HepG2 (cell line): ENCODE data around the gene ITGB2. TPM values are rescaled to one million over a fixed set of nuclear protein-coding genes. Genes with fewer than 3 reads are reported as not detected.

Experiments used
- ARNTL ChIP-seq: sonication (generic); formaldehyde crosslinking; IDR thresholded peaks from 2 replicates; pipeline ENCODE4 v1.4.0; 2020; ENCODE audit warnings: mild to moderate bottlenecking, missing genetic modification reagents
- CCDC6 ChIP-seq: sonication (generic); formaldehyde crosslinking; IDR thresholded peaks from 2 replicates; pipeline ENCODE4 v1.8.1; 2022; ENCODE audit warnings: mild to moderate bottlenecking, missing genetic modification reagents, moderate library complexity
- MTF1 ChIP-seq: sonication (generic); formaldehyde crosslinking; IDR thresholded peaks from 2 replicates; pipeline ENCODE4 v1.5.0; 2020; ENCODE audit warnings: missing genetic modification reagents
- PHB2 ChIP-seq: fragments of 450-650 bp; IDR thresholded peaks from 2 replicates; pipeline ENCODE4 v1.6.1; 2018; ENCODE audit not compliant: partially characterized antibody
- SATB2 ChIP-seq: sonication (generic); formaldehyde crosslinking; IDR thresholded peaks from 2 replicates; pipeline ENCODE4 v1.5.0; 2020; ENCODE audit warnings: missing genetic modification reagents
- SMAD3 ChIP-seq: sonication (generic); formaldehyde crosslinking; IDR thresholded peaks from 2 replicates; pipeline ENCODE4 v1.4.0; 2020; ENCODE audit warnings: missing genetic modification reagents
- SRY ChIP-seq: sonication (generic); formaldehyde crosslinking; IDR thresholded peaks from 2 replicates; pipeline ENCODE4 v1.8.0; 2022; ENCODE audit warnings: mild to moderate bottlenecking, missing genetic modification reagents
- THAP11 ChIP-seq: IDR thresholded peaks from 2 replicates; pipeline ENCODE4 v1.6.1; 2016; ENCODE audit warnings: missing biosample characterization, missing genetic modification reagents
- ZNF138 ChIP-seq: sonication (generic); formaldehyde crosslinking; IDR thresholded peaks from 2 replicates; pipeline ENCODE4 v1.5.0; 2020; ENCODE audit warnings: mild to moderate bottlenecking, low read depth, missing genetic modification reagents
- ZNF552 ChIP-seq: sonication (generic); formaldehyde crosslinking; IDR thresholded peaks from 2 replicates; pipeline ENCODE4 v1.9.0; 2022; ENCODE audit warnings: missing genetic modification reagents, mild to moderate bottlenecking, borderline replicate concordance
- ZNF564 ChIP-seq: sonication (generic); formaldehyde crosslinking; IDR thresholded peaks from 2 replicates; pipeline ENCODE4 v1.8.1; 2023; ENCODE audit warnings: mild to moderate bottlenecking, missing genetic modification reagents
- ZNF672 ChIP-seq: sonication (generic); formaldehyde crosslinking; IDR thresholded peaks from 2 replicates; pipeline ENCODE4 v1.8.1; 2022; ENCODE audit warnings: missing genetic modification reagents
- ZNF687 ChIP-seq: sonication (generic); formaldehyde crosslinking; IDR thresholded peaks from 2 replicates; pipeline ENCODE4 v1.5.1; 2020; ENCODE audit warnings: mild to moderate bottlenecking, missing genetic modification reagents, moderate library complexity
- ZNF713 ChIP-seq: sonication (generic); formaldehyde crosslinking; IDR thresholded peaks from 2 replicates; pipeline ENCODE4 v1.4.0; 2020; ENCODE audit warnings: mild to moderate bottlenecking, missing genetic modification reagents
- ZNF720 ChIP-seq: sonication (generic); formaldehyde crosslinking; IDR thresholded peaks from 2 replicates; pipeline ENCODE4 v1.4.0; 2020; ENCODE audit warnings: missing genetic modification reagents
- polyA plus RNA-seq, 8 experiments: library from polyadenylated mRNA; depleted of rRNA in 3 of 8; stranded (reverse) in 7 of 8; unstranded in 1 of 8; fragments of >200 nt; fragmentation: Illumina TruSeq in 4 of 8; extraction: Trizol in 4 of 8; gene quantifications; 2 replicates each; pipeline versions ENCODE4 v1.2.1 to v1.2.3, GENCODE V29; 2011 to 2016; ENCODE audit warnings: low read depth in 4 of 8, missing spikeins in 1 of 8, mixed read lengths in 1 of 8; ENCODE audit not compliant: insufficient read depth in 1 of 8
- total RNA-seq, 5 experiments: library from RNA; depleted of rRNA; stranded (reverse); fragments of >200 nt; fragmentation: Illumina TruSeq; extraction: Trizol; gene quantifications; 2 replicates each; pipeline ENCODE4 v1.2.3, GENCODE V29; 2016; ENCODE audit warnings: low read depth in 1 of 5
- TF ChIP-seq, protein P1 (sequence below): IDR thresholded peaks from 2 replicates; pipeline ENCODE4 v1.6.1; 2016; ENCODE audit warnings: missing biosample characterization, missing genetic modification reagents, low read depth
- TF ChIP-seq, protein P2 (sequence below): sonication (generic); formaldehyde crosslinking; IDR thresholded peaks from 2 replicates; pipeline ENCODE4 v1.9.0; 2021; ENCODE audit warnings: mild to moderate bottlenecking, missing genetic modification reagents

ITGB2 gene
- total and polyA plus RNA-seq, 2 of the 13 experiments (the other 11 are each of a cell fraction or from before 2014, with no cell fraction given), result 4.2 to 18.0 TPM

DNA sequence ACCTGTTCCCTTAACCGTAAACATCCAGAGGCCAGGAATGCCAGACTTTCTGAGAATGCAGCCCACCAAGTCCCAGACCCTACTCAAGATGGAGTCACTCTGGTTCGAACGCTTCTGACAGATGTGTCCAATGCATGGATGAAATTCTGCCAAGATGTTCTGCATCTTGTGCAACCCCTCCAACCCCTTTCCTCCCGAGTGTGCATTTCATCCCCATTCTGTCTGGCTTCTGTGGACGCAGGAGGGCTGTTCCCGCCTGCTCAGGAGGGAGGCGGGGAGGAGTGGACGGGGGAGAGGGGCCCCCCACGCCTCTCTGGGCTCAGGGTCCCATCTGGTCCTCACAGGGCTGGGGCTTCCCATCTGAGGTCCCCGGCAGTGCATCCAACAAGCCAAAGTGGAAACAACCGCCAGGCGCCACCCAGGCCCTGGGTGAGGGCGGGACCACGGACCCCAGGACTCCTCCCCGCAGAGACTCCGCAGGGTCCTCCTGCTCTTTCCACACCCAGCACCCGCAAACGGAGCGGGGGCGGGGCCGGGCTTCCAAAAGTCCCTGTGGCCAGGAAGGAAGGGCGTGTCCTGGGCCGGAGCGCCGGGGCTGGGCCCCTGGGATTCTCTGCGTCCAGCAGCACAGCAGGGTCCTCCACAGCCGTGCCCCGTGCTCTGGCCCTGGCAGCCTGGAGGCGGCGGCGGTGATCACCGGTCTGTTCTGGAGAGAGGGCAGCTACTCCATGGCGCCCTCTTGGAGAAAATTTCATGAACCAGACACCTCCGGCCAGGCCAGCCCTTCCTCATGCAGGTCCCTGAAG lies 75.1 kb downstream of the ITGB2 start (continued):
- peak; percentile 37; the same call in 1 of the 2 replicates for TF ChIP-seq ZNF687 (CRISPR knock-in tag)
- TF ChIP-seq ZNF552 (CRISPR knock-in tag), result no peak
- TF ChIP-seq ZNF720 (CRISPR knock-in tag), result no peak
- no peak for TF ChIP-seq SRY (CRISPR knock-in tag)
- TF ChIP-seq SMAD3, result no peak
- no peak for TF ChIP-seq MTF1 (CRISPR knock-in tag)
- no peak for TF ChIP-seq ZNF564 (CRISPR knock-in tag)
- no peak for TF ChIP-seq THAP11 (CRISPR knock-in tag)
- no peak for TF ChIP-seq SATB2 (CRISPR knock-in tag)
- TF ChIP-seq, protein P1, sequence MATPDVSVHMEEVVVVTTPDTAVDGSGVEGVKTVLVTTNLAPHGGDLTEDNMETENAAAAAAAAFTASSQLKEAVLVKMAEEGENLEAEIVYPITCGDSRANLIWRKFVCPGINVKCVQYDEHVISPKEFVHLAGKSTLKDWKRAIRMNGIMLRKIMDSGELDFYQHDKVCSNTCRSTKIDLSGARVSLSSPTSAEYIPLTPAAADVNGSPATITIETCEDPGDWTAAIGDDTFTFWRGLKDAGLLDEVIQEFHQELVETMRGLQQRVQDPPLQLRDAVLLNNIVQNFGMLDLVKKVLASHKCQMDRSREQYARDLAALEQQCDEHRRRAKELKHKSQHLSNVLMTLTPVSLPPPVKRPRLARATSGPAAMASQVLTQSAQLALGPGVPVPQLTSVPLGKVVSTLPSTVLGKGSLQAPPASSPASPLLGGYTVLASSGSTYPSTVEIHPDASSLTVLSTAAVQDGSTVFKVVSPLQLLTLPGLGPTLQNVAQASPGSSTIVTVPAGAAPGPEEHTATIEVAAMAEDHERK (CRISPR knock-in tag), result no peak
- TF ChIP-seq PHB2, result no peak
- no peak for TF ChIP-seq ZNF138 (CRISPR knock-in tag)
- no peak for TF ChIP-seq ZNF713 (CRISPR knock-in tag)
- peak; percentile 44; the same call in 1 of the 2 replicates for TF ChIP-seq ARNTL (CRISPR knock-in tag)
- TF ChIP-seq, protein P2, sequence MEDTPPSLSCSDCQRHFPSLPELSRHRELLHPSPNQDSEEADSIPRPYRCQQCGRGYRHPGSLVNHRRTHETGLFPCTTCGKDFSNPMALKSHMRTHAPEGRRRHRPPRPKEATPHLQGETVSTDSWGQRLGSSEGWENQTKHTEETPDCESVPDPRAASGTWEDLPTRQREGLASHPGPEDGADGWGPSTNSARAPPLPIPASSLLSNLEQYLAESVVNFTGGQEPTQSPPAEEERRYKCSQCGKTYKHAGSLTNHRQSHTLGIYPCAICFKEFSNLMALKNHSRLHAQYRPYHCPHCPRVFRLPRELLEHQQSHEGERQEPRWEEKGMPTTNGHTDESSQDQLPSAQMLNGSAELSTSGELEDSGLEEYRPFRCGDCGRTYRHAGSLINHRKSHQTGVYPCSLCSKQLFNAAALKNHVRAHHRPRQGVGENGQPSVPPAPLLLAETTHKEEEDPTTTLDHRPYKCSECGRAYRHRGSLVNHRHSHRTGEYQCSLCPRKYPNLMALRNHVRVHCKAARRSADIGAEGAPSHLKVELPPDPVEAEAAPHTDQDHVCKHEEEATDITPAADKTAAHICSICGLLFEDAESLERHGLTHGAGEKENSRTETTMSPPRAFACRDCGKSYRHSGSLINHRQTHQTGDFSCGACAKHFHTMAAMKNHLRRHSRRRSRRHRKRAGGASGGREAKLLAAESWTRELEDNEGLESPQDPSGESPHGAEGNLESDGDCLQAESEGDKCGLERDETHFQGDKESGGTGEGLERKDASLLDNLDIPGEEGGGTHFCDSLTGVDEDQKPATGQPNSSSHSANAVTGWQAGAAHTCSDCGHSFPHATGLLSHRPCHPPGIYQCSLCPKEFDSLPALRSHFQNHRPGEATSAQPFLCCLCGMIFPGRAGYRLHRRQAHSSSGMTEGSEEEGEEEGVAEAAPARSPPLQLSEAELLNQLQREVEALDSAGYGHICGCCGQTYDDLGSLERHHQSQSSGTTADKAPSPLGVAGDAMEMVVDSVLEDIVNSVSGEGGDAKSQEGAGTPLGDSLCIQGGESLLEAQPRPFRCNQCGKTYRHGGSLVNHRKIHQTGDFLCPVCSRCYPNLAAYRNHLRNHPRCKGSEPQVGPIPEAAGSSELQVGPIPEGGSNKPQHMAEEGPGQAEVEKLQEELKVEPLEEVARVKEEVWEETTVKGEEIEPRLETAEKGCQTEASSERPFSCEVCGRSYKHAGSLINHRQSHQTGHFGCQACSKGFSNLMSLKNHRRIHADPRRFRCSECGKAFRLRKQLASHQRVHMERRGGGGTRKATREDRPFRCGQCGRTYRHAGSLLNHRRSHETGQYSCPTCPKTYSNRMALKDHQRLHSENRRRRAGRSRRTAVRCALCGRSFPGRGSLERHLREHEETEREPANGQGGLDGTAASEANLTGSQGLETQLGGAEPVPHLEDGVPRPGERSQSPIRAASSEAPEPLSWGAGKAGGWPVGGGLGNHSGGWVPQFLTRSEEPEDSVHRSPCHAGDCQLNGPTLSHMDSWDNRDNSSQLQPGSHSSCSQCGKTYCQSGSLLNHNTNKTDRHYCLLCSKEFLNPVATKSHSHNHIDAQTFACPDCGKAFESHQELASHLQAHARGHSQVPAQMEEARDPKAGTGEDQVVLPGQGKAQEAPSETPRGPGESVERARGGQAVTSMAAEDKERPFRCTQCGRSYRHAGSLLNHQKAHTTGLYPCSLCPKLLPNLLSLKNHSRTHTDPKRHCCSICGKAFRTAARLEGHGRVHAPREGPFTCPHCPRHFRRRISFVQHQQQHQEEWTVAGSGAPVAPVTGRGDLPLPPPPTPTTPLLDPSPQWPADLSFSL (CRISPR knock-in tag), result no peak
- TF ChIP-seq CCDC6, result 0 out of 2 replicates have a peak, but pooled peaks have one; percentile 47
- TF ChIP-seq ZNF672 (CRISPR knock-in tag), result no peak
